ENCODE results near the gene CDHR1.

CDHR1 gene

GRCh38 chr10:84267503-84268126 is 73.3 kb downstream of the CDHR1 start:
- no peak for DNase-seq

DNA sequence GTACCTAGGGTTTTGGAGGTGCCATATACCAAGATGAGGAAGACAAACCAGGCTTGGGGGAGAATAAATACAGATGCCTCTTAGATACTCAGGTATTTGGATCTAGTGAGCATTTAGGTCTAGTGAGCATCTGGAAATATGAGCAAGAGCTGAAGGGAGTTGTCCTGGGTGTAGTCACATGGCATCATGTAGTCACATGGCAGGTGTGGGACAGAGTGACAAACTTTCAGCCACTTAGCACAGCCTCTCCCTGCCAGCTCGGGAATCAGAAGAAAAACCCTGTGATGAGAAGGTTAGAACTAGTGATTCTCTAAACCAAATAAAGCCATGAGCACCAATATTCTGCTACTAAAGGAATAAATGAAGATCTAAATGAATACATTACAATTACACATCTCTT is 74.8 kb downstream of the CDHR1 start:
- DNase-seq: no peak
